RCC 7860 (cell line): ENCODE measurements around the gene USP3.

ENCODE experiments used
- DNase-seq: peaks from one replicate; pipeline ENCODE4 v3.0.0-alpha.2; 2015; ENCODE audit warnings: low spot score
- FAIRE-seq: peaks from 2 replicates; lab custom pipeline; 2012; peaks lifted over from hg19 to GRCh38; lab: Jason Lieb, UNC

The USP3 gene

DNA sequence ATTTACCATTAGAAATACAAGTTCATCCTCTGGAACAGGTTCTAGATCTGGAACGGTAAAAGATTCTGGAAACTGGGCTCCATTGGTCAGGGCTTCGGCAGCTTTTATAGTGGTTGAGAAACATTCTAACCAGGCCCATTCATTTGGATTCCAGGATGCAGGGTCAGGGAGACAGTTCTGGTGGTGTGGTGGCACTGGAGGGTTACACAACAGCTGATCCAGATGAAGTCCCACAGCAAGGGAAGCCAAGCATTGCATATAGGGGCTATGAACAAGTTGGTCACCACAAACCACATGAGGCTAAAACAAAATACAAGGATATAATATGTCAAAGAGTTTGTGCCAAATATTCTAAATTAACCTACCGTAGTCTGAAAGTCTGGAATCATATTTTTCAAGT lies 135.8 kb downstream of the USP3 start:
- DNase-seq (no peak), FAIRE-seq (no peak)
